ENCODE results near the gene ASPM.
"Not testable (repeated sequence)": the region's sequence is repeated elsewhere in the genome, so short reads cannot be mapped to it uniquely, and the experiment has no call there.

The ASPM gene

GRCh38 chr1:197080323-197080722, 66.1 kb downstream of the ASPM start:
- no peak for DNase-seq

GRCh38 chr1:197076585-197076984, 69.9 kb downstream of the ASPM start:
- DNase-seq: no peak

GRCh38 chr1:197073978-197074377, 72.5 kb downstream of the ASPM start:
- no peak for DNase-seq

GRCh38 chr1:197067457-197067818, 79.0 kb downstream of the ASPM start:
- no peak for DNase-seq

- no peak for DNase-seq
Measured at GRCh38 chr1:197066719-197067456, 79.6 kb downstream of the ASPM start, which contains the start of gene F13B. Gene F13B, minus strand, starts transcription at chr1:197067260. Its CDS starts 37 bp downstream, at chr1:197067223.

GRCh38 chr1:197066277-197066676, 80.2 kb downstream of the ASPM start:
- no peak for DNase-seq

- no peak for DNase-seq
Measured at GRCh38 chr1:197065559-197065958, 80.9 kb downstream of the ASPM start.

- DNase-seq: no peak
Measured at GRCh38 chr1:197063212-197063611, 83.3 kb downstream of the ASPM start.

GRCh38 chr1:197062692-197063091, 83.8 kb downstream of the ASPM start:
- DNase-seq: no peak

GRCh38 chr1:197049100-197049499, 97.4 kb downstream of the ASPM start:
- DNase-seq: no peak

GRCh38 chr1:197042676-197043341, 103.7 kb downstream of the ASPM start:
- no peak for DNase-seq

- peak in 1 of 5 experiments; percentile 38 for DNase-seq
Measured at GRCh38 chr1:197041486-197042353, 104.7 kb downstream of the ASPM start.

GRCh38 chr1:197036861-197037260, 109.6 kb downstream of the ASPM start:
- DNase-seq: no peak

GRCh38 chr1:197034631-197035339, 111.7 kb downstream of the ASPM start:
- not testable (repeated sequence) for DNase-seq

All from T-helper 2 cell (primary cell).